WI38 (cell line): ENCODE data around the gene MUC3A.
"Not testable (repeated sequence)": the region's sequence is repeated elsewhere in the genome, so short reads cannot be mapped to it uniquely, and the experiment has no call there.

Experiments
- H3K4me3 ChIP-seq: 2 replicates; pipeline ENCODE4 v1.5.1; 2011; ENCODE audit warnings: low read depth, mild to moderate bottlenecking, control low read depth, low read length
- CTCF ChIP-seq: IDR thresholded peaks from 2 replicates; pipeline ENCODE4 v1.5.1; 2012; ENCODE audit warnings: low read depth, mild to moderate bottlenecking, control low read depth, low read length

Gene MUC3A

GRCh38 chr7:100983451-100984187 is 34.3 kb downstream of the MUC3A start:
- no peak for TF ChIP-seq CTCF
- H3K4me3 ChIP-seq: no peak overlapping the region

DNA sequence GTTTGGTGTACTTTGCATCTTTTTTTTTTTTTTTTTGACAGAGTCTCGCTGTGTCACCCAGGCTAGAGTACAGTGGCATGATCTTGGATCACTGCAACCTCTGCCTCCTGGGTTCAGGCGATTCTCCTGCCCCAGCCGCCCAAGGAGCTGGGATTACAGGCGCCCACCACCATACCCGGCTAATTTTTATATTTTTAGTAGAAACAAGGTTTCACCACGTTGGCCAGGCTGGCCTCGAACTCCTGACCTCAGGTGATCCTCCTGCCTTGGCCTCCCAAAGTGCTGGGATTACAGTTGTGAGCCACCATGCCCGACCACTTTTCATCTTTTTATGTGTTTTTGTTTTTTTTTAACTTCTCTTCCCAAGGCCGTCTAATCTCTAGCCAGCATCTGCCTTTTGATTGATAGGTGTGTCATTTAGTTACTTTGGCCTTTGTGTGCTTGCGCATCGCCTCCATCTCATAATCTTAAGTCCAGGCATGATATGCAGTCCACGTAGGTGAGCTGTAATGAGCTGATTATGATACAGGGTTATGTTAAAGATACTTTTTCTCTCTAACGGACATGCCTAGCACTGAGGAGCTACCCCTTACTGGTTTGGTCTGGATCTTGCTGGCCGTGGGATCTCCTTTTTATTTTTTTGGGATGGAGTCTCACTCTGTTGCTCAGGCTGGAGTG is 35.0 kb downstream of the MUC3A start:
- H3K4me3 ChIP-seq: not testable (repeated sequence)

- not testable (repeated sequence) for H3K4me3 ChIP-seq
Observed at GRCh38 chr7:100985033-100985797, 35.9 kb downstream of the MUC3A start.

DNA sequence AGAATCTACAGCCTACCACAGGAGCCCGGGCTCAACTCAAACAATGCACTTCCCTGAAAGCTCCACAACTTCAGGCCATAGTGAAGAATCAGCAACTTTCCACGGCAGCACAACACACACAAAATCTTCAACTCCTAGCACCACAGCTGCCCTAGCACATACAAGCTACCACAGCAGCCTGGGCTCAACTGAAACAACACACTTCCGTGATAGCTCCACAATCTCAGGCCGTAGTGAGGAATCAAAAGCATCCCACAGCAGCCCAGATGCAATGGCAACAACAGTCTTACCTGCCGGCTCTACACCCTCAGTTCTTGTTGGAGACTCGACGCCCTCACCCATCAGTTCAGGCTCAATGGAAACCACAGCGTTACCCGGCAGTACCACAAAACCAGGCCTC is 42.3 kb downstream of the MUC3A start:
- no peak overlapping the region for H3K4me3 ChIP-seq
- TF ChIP-seq CTCF: no peak

GRCh38 chr7:100992280-100992679 is 42.9 kb downstream of the MUC3A start:
- H3K4me3 ChIP-seq: not testable (repeated sequence)

- H3K4me3 ChIP-seq: not testable (repeated sequence)
Observed at GRCh38 chr7:100994671-100995070, 45.3 kb downstream of the MUC3A start.

GRCh38 chr7:100998530-100998929 is 49.2 kb downstream of the MUC3A start:
- H3K4me3 ChIP-seq: not testable (repeated sequence)

DNA sequence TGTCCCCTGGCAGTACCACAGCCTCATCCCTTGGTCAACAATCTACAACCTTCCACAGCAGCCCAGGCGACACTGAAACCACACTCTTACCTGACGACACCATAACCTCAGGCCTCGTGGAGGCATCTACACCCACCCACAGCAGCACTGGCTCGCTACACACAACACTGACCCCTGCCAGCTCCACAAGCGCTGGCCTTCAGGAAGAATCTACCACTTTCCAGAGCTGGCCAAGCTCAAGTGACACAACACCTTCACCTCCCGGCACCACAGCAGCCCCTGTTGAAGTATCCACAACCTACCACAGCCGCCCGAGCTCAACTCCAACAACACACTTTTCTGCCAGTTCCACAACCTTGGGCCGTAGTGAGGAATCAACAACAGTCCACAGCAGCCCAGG is 50.0 kb downstream of the MUC3A start:
- not testable (repeated sequence) for H3K4me3 ChIP-seq

- H3K4me3 ChIP-seq: not testable (repeated sequence)
Observed at GRCh38 chr7:101000025-101000424, 50.7 kb downstream of the MUC3A start.

DNA sequence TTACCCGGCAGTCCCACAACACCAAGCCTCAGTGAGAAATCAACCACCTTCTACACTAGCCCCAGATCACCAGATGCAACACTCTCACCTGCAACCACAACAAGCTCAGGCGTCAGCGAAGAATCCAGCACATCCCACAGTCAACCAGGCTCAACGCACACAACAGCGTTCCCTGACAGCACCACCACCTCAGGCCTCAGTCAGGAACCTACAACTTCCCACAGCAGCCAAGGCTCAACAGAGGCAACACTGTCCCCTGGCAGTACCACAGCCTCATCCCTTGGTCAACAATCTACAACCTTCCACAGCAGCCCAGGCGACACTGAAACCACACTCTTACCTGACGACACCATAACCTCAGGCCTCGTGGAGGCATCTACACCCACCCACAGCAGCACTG is 53.0 kb downstream of the MUC3A start:
- not testable (repeated sequence) for H3K4me3 ChIP-seq

DNA sequence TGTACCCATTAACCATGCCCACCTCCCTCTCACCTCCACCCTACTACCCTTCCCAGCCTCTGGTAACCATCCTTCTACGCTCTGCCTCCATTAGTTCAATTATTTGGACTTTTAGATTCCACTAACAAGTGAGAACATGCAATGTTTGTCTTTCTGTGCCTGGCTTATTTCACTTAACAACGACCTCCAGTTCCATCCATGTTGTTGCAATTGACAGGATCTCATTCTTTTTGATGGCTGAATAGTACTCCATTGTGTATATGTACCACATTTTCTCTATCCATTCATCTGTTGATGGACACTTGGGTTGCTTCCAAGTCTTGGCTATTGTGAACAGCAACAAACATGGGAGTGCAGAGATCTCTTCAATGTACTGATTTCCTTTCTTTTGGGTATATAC is 58.0 kb downstream of the MUC3A start:
- not testable (repeated sequence) for H3K4me3 ChIP-seq

- no peak overlapping the region for H3K4me3 ChIP-seq
- TF ChIP-seq CTCF: no peak
Observed at GRCh38 chr7:101009629-101010028, 60.3 kb downstream of the MUC3A start.
